ENCODE data around the gene ITGA2. TPM values are rescaled to one million over a fixed set of nuclear protein-coding genes. Genes with fewer than 3 reads are reported as not detected.

Gene ITGA2
- total RNA-seq, 1 experiment from 2014 or later = 13.6 TPM

DNA sequence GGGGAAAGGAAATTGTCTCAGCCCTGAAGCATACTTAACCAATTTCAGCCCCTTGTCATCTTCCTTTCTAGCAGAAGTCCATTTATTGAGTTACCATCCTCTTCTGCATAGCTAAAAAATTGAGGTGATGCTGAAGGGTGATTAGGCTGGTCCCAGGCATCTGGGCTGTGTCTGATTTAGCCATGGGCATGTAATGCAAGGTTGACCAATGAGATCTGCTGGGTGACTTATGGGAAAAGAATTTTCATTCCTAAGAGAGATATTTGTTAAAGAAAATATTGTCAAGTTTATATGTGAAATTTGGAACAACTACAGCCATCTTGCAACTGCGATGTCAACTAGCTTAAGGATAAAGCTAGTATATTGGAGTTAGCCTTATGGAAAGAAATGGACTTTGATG, 5.1 kb downstream of the ITGA2 start:
- no TSS peak for BruUV-seq (replicated peaks)
- TF ChIP-seq, protein P1, sequence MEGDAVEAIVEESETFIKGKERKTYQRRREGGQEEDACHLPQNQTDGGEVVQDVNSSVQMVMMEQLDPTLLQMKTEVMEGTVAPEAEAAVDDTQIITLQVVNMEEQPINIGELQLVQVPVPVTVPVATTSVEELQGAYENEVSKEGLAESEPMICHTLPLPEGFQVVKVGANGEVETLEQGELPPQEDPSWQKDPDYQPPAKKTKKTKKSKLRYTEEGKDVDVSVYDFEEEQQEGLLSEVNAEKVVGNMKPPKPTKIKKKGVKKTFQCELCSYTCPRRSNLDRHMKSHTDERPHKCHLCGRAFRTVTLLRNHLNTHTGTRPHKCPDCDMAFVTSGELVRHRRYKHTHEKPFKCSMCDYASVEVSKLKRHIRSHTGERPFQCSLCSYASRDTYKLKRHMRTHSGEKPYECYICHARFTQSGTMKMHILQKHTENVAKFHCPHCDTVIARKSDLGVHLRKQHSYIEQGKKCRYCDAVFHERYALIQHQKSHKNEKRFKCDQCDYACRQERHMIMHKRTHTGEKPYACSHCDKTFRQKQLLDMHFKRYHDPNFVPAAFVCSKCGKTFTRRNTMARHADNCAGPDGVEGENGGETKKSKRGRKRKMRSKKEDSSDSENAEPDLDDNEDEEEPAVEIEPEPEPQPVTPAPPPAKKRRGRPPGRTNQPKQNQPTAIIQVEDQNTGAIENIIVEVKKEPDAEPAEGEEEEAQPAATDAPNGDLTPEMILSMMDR (IDR thresholded peaks at IDR 0.05; ENCODE audit: insufficient read depth in 1 of 2, low read depth in 1 of 2, low read length in 1 of 2, severe bottlenecking in 1 of 2, unreplicated experiment in 1 of 2) = no peak
- POLR2A ChIA-PET = no interaction called here
- Histone ChIP-seq H3K27me3 (replicated peaks; ENCODE audit: control insufficient read depth, insufficient read depth, low read length) (no peaks in the 10 kb centered on the region), H3K36me3 (ENCODE audit: control insufficient read depth, insufficient read depth, low read length) (no peaks in the 10 kb centered on the region), H3K4me3 (ENCODE audit: low read depth, low read length) (no peak overlapping the region), H3K4me1 (peaks cover 23% of the 10 kb centered on the region), H3K9me3 (no peaks in the 10 kb centered on the region)
- H3K27me3 Mint-ChIP-seq (ENCODE audit: insufficient read depth, unreplicated experiment) = no peaks in the 10 kb centered on the region
- peaks cover 16% of the 10 kb centered on the region for H3K36me3 Mint-ChIP-seq (ENCODE audit: insufficient read depth, unreplicated experiment)
- peaks cover 12% of the 10 kb centered on the region for H3K4me1 Mint-ChIP-seq (ENCODE audit: low read depth, unreplicated experiment)
- intact Hi-C loops (cut with micrococcal nuclease; ENCODE audit: unreplicated experiment) = no loop called here
- no peak for DNase-seq
- CTCF ChIA-PET = no interaction called here
- no peaks in the 10 kb centered on the region for H3K9me3 Mint-ChIP-seq (ENCODE audit: unreplicated experiment)
- H3K27ac Mint-ChIP-seq (ENCODE audit: unreplicated experiment) = no peak overlapping the region
- no peak overlapping the region for H3K4me3 Mint-ChIP-seq (ENCODE audit: unreplicated experiment)

DNA sequence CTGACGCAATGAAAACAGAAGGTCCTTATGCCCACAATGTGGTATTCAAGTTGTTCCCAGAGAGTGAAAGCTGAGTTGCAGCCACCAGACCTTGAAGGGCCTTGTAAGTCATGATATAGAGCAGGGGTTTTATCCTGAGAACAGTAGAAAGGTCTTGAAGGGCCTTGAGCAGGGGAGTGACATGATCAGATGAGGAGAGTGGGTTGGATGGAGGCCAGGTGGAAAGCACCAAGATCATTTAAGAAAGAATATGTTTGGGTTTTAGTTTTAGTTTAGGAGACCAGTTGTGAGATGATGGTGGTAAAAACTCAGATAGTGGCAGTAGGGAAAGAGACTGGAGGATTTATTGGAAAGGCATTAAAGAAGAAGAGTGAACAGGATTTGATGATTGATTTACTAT, 5.9 kb downstream of the ITGA2 start:
- Mint-ChIP-seq H3K9me3 (ENCODE audit: unreplicated experiment) (no peaks in the 10 kb centered on the region), H3K4me3 (ENCODE audit: unreplicated experiment) (no peak overlapping the region), H3K27ac (ENCODE audit: unreplicated experiment) (no peak overlapping the region), H3K36me3 (ENCODE audit: insufficient read depth, unreplicated experiment) (peaks cover 14% of the 10 kb centered on the region), H3K4me1 (ENCODE audit: low read depth, unreplicated experiment) (peaks cover 12% of the 10 kb centered on the region), H3K27me3 (ENCODE audit: insufficient read depth, unreplicated experiment) (no peaks in the 10 kb centered on the region)
- CTCF ChIA-PET = no interaction called here
- no peak overlapping the region for H3K4me3 ChIP-seq (ENCODE audit: low read depth, low read length)
- POLR2A ChIA-PET = no interaction called here
- H3K36me3 ChIP-seq (ENCODE audit: control insufficient read depth, insufficient read depth, low read length) = no peaks in the 10 kb centered on the region
- TF ChIP-seq, protein P1 (IDR thresholded peaks at IDR 0.05; ENCODE audit: insufficient read depth in 1 of 2, low read depth in 1 of 2, low read length in 1 of 2, severe bottlenecking in 1 of 2, unreplicated experiment in 1 of 2) = no peak
- no peak for DNase-seq
- no peaks in the 10 kb centered on the region for H3K27me3 ChIP-seq (replicated peaks; ENCODE audit: control insufficient read depth, insufficient read depth, low read length)
- intact Hi-C loops (cut with micrococcal nuclease; ENCODE audit: unreplicated experiment) = no loop called here
- H3K4me1 ChIP-seq = peaks cover 23% of the 10 kb centered on the region
- no peaks in the 10 kb centered on the region for H3K9me3 ChIP-seq
- BruUV-seq (replicated peaks) = no TSS peak

DNA sequence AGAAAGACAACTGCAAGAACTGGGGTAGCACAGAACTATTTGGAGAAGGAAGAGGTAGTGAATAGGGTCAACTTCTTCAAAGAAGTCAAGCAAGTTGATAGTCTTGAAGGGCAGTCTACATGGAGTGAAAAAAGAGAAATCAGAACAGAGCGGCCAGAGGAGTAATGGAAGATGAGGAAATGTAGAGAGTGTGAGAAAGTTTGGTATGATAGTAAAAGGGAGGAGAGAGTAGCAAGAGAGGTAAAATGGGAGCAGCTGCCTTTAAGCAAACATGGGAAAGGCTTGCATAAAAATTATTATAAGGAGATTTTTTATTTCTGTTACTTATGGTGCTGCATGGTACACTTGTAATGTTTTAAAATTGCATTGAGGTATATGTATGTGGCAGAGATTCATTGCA, 6.8 kb downstream of the ITGA2 start:
- TF ChIP-seq, protein P1 (IDR thresholded peaks at IDR 0.05; ENCODE audit: insufficient read depth in 1 of 2, low read depth in 1 of 2, low read length in 1 of 2, severe bottlenecking in 1 of 2, unreplicated experiment in 1 of 2) = no peak
- DNase-seq = no peak
- Histone ChIP-seq H3K27me3 (replicated peaks; ENCODE audit: control insufficient read depth, insufficient read depth, low read length) (no peaks in the 10 kb centered on the region), H3K9me3 (no peaks in the 10 kb centered on the region), H3K4me3 (ENCODE audit: low read depth, low read length) (no peak overlapping the region), H3K4me1 (peaks cover 19% of the 10 kb centered on the region), H3K36me3 (ENCODE audit: control insufficient read depth, insufficient read depth, low read length) (no peaks in the 10 kb centered on the region)
- Mint-ChIP-seq H3K9me3 (ENCODE audit: unreplicated experiment) (no peaks in the 10 kb centered on the region), H3K36me3 (ENCODE audit: insufficient read depth, unreplicated experiment) (peaks cover 19% of the 10 kb centered on the region), H3K4me3 (ENCODE audit: unreplicated experiment) (no peak overlapping the region), H3K4me1 (ENCODE audit: low read depth, unreplicated experiment) (peaks cover 12% of the 10 kb centered on the region), H3K27ac (ENCODE audit: unreplicated experiment) (no peak overlapping the region), H3K27me3 (ENCODE audit: insufficient read depth, unreplicated experiment) (no peaks in the 10 kb centered on the region)
- no TSS peak for BruUV-seq (replicated peaks)
- CTCF ChIA-PET = no interaction called here
- POLR2A ChIA-PET = no interaction called here
- intact Hi-C loops (cut with micrococcal nuclease; ENCODE audit: unreplicated experiment) = no loop called here

Data from Caco-2 (cell line).